ENCODE data around the gene ZDHHC13. TPM values are rescaled to one million over a fixed set of nuclear protein-coding genes. Genes with fewer than 3 reads are reported as not detected.

ZDHHC13 gene
- total RNA-seq, 1 donor from 2014 or later = 49.8 TPM

DNA sequence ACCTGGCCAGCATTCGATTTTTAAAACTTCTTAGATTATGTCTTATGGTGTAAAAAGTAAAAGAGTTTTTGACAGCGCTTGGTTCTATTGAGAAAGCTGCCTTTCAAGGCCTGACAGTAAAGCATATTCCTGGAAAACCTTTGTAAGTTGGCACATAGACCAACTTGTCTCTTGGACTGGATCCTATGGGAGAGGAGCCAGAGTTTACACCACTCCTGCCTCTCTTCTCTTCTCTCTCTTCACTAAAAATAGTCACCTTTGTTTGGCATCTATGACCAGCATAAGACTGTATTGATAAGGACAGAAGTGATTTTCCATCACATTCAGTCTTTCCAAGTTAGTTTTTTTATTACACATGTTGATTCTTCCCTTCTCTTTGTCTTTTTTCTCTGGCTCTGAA is 51.1 kb downstream of the ZDHHC13 start:
- no peak for DNase-seq

DNA sequence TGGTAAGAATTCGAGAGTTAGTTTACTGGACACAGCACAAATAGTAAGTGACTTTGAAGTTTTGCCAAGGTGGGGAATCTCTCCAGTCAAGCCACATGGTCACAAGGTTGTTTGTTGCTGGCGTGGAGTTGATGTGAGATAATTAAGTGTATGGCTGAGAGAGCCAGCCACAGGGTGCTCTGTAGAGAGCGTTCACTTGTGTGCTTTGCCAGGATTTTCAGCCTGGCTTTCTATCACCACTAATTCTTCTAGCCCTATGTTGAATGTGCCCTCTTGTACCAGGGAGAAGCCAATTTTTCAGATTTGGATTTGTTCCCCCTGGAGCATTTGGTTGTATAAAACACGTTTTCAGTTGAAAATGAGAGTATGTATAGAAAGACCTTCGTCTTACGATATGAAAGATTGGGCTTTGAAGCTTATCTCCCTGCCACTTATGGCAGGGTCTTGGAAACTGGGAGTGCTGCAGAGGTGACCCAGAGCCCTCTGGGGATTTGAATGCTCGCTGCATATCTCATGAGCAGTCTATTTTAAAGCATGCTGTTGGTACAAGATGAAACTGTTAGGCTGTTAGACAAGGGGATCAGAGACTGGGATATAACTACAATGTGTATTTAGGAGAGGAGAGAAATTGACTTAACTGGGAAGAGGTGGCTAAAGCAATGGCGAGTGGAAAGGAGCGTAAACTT is 56.2 kb downstream of the ZDHHC13 start:
- no peak for DNase-seq

DNA sequence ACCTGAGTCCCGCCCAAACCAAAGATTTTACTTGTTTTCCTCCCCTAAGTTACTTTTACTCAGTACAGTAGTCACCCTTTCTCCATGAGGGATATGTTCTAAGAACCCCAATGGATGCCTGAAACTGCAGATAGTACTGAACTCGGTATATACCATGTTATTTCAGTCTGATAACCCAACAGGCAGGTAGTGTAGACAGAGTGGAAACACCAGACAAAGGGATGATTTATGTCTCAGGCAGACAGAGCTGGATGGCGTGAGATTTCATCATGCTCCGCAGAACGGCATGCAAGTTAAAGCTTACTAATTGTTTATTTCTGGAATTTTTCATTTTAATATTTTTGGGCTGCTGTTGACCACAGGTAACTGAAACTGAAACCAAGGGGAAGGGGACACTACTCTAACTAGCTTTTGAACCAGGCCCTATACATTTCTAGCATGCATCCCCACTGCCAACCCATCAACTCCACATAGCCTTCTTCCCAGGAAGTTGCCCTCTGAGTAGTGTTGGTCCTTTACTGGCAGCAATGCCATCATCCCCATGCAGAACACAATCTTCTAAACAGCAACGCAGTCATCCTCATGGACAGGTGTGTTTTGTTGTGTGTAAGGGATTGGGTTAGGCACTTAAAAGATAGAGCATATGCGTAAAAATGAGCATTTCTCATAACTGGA is 57.1 kb downstream of the ZDHHC13 start:
- DNase-seq = no peak

DNA sequence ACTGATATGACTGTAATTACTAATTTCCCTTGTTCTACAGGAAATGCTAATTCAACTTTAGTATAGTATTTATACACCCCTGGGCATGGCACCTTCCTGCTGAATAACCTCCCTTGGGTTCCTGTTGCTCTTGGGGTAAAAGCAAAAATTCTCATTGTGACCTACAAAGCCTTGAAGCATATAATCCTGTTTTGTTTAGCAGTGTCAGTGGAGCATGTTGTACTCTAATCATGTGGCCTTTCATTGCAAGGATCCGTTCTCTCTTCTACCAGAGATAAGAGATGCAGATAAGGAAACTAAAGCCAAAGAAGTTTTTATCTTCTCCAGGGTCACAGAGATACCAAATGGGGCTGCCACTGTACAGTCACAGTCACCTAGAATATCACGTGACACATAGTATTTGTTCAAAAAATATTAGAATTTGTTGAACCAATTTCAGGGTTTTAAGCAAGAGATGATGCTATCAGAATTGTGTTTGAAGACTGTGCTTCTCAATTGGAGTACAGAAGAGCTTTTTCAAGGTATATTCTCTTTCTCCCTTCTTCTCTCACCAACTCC is 59.7 kb downstream of the ZDHHC13 start:
- DNase-seq = no peak

DNA sequence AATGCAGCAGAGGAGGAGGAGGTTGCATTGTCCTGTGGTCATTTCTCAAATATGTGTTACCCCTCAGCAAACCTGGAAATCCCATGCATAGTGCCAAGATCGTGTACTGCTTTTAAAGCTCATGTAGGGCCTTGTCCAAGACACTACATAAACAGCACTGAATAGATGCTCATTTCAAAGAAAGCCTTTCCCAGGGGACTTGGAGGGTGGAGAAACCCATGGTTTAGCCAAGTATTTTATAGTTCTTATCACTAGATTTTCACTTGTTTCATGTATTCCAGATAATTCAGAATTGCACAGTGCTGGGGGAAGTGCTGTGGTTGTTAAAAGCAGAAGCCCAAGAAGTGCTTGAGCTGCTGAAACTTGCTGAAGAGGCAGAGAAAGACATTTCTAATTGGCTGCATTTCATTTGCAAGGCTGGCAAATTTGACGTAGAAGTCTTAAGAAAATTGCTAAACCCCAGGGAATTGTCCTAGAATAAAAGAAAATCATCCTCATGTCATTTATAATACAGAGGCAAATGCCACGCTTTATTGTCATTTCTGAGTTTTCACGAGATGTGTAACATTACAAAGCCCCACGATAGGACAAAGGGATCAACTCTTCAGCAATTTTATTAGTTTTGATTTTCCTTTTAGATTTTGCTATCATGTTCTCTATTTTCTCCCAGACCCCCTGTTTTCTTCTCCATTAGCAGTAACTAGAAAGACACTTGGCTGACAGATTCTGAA is 64.7 kb downstream of the ZDHHC13 start:
- no peak for DNase-seq

DNA sequence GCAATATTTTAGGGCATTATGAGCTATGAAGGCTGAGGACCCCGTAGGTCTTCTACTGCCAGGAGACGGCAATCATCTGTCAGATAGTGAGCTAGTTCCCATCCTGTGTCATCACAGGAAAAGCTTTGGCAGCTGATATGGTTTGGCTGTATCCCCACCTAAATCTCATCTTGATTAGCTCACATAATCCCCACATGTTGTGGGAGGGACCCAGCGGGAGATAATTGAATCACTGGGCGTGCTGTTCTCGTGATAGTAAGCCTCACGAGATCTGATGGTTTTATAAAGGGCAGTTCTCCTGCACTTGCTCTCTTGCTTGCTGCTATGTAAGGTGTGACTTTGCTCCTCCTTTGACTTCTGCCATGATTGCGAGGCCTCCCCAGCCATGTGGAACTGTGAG is 66.7 kb downstream of the ZDHHC13 start:
- no peak for DNase-seq

DNA sequence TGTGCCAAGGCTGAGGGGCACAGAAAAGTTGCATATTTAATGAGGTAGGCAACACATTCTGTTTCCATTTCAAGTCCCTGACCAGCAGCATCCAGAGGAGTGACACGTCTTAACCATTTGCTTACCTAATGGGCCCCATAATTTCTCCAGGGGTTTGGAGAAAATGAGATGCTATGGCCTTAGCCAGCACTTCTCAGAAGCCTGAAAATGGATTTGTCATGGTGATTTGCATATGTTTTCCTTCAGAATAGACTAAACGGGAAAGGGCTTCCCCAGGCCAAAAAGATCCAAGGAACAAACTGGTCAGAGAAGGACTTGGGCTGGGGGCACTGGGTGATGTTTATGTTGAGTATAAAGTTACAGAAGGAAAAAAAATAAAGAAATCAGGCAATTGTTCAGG is 68.1 kb downstream of the ZDHHC13 start:
- no peak for DNase-seq

DNA sequence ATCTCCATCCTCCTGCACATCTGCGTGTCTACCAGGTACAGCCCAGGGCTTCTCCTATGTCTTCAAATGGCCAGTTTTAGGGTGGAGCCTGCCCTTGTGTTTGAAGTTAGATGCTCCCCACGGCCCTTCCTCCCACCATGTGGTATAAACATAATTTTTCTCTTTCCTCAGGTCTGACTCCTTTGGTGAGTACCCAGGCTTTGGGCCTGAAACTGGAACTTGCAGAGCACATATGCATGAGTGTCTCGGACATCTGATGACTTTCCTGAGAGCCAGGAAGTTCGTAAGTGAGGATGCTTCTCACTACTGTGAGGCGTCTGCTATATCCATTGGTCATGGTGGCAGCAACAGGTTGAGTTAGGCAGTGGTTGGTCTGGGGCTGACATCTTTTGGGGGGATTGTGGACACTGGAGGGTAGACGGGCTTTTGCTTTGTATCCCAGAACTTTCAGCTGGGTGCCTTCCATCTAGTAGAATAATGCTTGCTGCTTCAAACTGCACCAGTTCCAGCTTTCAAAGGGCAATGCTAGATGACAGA is 68.6 kb downstream of the ZDHHC13 start:
- no peak for DNase-seq

DNA sequence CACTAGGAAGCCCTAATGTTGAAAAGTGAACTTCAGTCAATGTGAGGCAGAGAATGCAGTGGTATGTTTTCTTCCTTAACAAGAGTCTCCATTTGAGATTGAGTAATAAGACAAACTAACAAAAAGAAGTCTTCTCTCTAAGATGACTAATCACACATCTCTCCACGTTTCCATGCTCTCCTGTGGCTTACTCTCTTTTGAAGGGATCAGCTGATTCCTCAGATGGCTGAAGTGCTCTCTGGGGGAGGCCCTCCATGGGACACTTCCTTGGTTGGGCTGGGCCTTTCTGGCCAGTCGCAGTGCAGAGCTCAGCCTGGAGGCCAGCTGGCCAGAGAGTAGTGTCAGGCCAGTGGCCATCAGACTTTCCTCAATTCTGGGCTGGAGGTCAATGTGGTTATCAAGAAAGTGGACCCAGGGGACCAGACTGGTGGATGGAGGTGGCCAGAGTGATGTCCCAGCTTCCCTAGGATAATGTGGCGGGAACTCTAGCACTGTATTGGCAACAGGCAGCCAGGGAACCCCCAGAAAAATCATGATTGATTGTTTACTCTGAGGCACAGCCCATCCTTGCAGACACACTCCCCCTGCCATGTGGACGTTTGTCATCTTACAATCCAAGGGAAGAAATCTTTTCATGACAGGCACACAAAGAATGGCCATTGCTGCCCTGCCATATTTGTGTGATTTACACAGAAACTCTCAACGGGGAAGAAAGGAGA is 70.3 kb downstream of the ZDHHC13 start:
- no peak for DNase-seq

DNA sequence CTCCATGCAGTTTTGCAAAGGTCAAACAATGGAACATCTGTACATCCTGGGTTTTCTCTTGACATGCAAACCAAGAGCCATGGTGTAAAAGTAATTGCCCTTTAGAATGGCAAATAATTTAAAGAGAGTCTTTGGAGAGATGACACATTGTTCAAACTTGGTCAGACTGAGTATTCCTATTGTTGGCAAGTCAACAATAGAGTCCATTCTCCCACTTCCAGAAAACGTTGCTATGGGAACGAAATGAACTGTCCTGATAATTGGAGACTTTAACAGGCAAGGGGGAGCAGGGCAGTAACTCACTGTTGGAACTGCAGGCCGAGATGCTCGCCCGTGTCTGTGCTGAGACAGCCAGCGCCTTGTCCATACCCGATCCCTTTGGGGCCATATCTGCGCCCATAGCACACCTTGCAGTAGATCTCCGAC is 70.9 kb downstream of the ZDHHC13 start:
- DNase-seq = peak; percentile 7

DNA sequence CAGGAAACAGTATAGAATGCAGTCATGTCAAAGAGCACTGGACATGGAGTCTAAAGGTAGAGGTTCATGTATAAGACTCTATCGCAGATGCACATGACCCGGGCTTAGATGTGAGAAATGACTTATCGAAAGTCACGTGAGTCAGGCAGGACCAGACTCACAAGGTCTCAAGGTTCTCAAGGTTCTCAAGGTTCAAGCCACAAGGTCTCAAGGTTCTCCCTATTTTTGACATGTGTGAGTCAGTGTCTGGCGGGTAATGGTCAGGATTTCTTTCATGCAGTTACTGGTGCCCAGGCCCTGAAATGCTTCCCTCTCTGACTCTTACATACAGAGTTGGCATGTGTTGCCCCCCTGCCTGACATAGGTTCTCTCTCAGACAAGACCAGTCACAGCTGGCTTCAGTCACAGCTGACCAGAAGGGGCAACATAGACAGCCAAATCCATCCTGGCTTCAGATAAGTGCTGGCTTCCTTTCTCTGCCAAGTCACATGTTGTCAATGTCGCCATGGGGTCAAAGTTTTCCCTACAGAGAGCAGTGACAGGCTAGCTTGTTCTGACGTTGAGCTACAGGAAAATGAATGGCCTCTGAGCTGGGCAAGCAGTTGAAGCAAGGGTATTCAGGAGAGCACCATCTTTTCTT is 74.7 kb downstream of the ZDHHC13 start:
- no peak for DNase-seq

DNA sequence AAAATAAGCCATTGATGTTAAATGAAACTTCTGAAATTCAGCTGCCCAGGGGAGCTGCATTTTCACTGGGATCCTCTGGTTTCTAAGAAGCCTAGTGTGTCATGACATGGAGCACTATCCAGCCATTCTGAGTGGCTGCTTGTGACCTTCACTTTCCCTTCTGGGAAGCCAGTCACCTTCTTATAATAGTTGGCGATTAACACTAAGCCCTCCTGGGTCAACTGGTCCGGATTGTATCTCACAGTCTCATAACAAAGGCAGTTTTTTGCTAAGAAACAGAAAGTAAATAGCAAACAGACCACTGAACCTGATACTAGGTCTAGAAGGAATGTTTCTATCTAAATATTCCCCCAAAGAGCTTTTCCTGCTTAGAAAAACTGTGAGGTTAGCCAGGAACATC is 76.9 kb downstream of the ZDHHC13 start:
- DNase-seq = no peak

DNA sequence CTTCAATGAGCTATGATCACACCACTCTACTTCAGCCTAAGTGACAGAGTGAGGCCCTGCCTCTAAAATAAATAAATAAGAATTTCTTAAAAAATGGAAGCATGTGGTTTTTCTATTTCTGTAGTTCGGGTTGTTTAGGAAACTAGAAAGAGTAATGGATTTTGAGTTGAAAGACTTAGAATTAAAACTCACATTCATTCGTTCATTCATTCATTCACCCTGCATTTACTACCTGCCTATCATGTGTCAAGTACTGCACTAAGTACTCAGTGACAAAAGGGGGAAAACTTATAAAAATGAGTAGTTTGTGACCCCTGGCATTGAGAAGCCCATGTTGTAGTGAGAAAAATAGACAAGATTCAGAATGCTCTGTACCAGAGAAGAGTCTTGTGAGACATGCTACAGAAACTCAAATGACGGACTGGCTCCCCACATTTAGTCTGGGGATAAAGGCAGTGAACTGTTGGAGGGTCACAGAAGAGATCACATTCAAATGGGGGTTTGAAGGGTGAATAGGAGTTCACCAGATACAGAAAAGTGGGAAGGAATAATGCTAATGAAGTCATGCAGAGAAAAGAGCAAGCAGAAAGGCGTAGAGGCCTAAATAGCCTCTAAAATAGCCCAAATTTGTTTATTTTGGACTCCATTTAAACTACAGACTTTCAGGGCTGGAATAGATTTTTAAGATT is 77.8 kb downstream of the ZDHHC13 start:
- DNase-seq = no peak

DNA sequence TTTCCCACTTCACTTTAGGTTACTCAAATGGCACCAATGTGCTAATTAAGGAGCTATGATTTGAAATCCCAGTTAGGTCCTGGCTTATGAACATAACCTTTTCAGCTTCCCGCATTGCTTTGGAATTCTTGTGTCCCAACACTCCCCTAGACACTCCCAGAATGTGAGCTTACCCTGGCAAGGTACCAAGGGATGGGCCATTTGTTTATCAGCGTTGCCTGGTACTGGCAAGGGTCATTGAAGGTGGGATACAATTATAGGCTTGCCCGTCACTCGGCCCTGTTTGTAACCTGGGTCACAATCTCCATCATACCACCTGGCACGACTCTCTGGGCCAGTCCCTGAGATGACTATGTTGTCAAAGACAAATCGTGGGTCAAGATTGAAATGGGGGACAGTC is 79.5 kb downstream of the ZDHHC13 start:
- DNase-seq = no peak

DNA sequence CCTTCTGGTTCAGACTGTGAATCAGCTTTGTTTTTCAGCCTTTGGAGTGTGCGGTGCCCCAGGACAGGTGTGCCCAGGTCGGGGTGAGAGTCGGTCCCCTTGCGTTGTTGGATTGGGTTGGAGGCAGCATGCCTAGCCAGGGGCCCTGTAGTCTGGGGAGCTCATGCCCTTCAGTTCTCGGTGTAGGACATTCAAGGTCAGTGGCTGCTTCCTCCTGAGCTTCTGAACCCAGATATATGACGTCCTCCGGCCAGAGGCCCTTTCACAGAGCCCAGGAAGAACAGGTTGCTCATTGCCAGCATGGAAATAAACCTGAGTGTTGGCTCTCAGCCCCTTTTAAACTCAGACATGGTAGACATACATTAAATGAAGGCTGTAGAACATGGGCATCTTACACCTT is 82.1 kb downstream of the ZDHHC13 start:
- no peak for DNase-seq

DNA sequence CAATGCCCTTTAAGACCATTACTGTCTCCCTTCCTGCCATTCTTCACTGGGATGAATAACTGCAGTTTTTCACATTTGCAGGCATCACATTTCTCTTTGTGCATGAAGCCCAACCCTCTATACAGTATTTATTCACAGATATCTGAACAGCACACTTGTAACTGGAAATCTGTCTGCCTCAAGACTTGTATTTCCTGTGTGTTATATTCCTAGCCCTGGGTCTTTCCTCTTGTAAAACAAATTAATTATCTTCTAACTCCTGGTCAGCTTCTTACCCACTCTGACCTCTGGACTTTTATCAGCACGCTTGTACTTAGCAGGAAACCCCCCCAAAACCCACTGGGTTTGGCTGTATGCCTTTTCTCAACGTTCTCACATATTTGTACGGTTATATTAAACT is 82.8 kb downstream of the ZDHHC13 start:
- no peak for DNase-seq

DNA sequence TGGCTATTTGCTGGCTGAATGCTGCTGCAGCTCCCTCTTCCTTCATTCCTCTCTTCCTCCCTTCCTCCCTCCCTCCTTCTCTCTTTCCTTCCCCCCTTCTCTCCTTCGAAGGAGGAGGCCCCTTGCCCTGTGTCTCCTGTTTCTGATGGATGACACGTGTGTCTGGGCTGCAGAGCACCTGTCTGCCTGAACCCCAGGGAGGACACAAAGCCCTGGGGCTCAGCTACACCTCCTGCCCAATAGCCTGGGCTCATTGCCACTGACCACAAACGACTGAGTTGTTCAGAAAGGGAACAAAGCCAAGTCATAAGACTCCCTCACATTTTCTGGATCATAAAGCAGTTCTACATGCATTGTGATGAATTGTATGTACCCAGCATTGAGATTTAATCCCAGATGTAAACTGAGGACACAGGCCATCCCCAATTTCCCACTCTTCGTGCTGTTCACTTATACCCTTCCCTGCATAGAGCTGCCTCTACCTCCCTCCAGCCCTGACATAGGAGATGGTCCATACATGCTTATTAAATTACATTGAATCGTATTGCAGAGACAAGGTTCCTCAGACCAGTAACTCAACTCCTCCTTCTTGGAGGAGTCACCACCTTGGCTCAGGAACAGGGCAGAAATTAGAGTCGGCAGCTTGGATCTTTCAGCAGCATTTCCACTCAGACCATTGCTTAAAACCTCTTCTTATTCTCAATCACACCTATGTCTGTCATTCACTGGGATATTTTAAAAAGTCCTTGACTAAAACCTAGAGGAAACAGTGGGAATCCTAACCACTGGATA is 83.6 kb downstream of the ZDHHC13 start:
- DNase-seq = no peak

DNA sequence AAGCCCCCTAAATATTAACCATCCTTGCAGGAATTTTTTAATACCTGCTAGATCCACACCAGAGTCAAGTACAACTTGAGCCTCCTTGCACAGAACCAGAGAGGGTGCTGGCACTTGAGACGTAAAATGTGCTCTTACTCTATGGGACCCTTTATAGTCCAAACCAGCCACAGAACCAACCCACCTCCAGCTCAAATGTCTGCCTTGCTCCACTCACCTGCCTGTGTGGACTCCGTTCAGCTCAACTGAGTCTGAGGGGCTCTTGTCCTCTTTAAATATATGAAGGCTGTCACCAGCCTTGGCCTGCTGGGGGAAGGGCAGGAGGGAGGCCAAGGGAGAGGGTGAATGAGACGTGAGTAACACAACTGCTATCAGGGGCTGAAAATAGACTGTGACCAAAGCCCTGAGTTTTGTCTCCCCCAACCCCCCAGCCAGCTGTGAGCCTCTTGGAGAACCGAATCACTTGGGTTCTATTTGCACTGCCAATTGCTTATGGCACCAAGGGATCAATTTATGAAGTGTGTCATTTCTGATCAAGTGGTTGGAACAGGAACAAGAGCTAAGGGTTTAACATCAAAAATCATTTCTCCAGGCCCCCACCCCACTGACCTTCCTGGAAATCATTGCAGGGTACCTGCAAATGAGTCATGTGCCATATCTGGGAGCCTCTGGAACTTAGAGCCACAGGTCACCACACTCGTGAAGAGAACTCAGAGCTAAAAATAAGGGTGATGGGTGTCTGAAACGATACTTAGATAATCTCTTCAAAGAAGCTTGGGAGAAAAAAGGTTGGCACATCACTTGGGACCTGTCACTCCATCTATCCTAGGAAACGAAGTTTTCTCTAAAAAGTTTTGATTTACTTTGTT is 85.0 kb downstream of the ZDHHC13 start, which contains the start of gene CSRP3:
Gene CSRP3, minus strand, starts transcription at position 247 of the 869 bp plus-strand sequence. CDS start 9,535 bp downstream, outside the sequence.
- no peak for DNase-seq

DNA sequence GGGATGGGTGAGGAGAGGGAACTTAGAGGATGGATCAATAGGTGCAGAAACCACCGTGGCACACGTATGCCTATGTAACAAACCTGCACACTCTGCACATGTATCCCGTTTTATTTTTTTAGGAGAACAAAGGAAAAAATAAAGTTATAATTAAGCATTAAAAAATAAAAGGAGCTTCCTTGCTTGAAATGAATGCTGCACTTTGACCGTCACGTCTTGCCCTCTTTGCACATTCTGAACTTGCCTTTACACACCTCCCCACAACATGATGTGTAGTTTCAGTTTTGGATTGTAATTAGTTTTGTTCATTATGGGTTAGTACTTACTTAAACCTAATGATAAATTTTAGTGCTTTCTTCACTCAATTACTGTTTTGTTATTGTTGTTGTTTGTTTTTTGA is 87.9 kb downstream of the ZDHHC13 start:
- DNase-seq = no peak

All from occipital lobe (tissue), 2 donors.